HCT116 (cell line): ENCODE data around the gene MEF2D. TPM values are rescaled to one million over a fixed set of nuclear protein-coding genes. Genes with fewer than 3 reads are reported as not detected.
A peak's percentile ranks its signal among the peaks of the same experiment; 100 is the strongest.

Experiments used
- ATAC-seq: fragments of 200-7000 bp; cut with Tn5 transposase; 2 replicates; pipeline ENCODE4 v1.9.1; 2020; ENCODE audit warnings: mild to moderate bottlenecking, moderate library complexity
- BruUV-seq: library from RNA; stranded (reverse); fragments of 400-500 nt; replicated peaks from 2 replicates; lab custom pipeline; 2021; lab: Mats Ljungman, UMichigan
- CTCF ChIA-PET: fragments of 300-600 bp; sonication (Branson Sonifier 250); formaldehyde crosslinking; loops from one replicate; lab custom pipeline; 2021; ENCODE audit warnings: antibody characterized with exemption; lab: Charles Lee
- POLR2A ChIA-PET: fragments of 300-600, 350-600 bp; sonication (Branson Sonifier 250); formaldehyde crosslinking; loops from one replicate; lab custom pipeline; 2021; ENCODE audit warnings: antibody characterized with exemption; lab: Charles Lee
- RAD21 ChIA-PET, 2 experiments: fragments of 300-600 bp; sonication (Branson Sonifier 250); formaldehyde crosslinking; loops; one replicate each; lab custom pipeline; 2023; ENCODE audit warnings: low total read pairs in 2 of 2; ENCODE audit not compliant: uncharacterized antibody in 2 of 2, unreplicated experiment in 2 of 2, low non-redundant PET in 1 of 2; lab: Charles Lee
- DNase-seq: peaks from one replicate; pipeline ENCODE4 v3.0.0-alpha.2; 2010; ENCODE audit warnings: low read depth, low spot score
- H2AFZ ChIP-seq: fragments of 200-600 bp; shearing (Covaris generic), sonication (generic); 2 replicates; pipeline ENCODE4 v1.6.1; 2017; ENCODE audit warnings: low read depth, mixed run types, mixed read lengths, antibody characterized with exemption, low read length; ENCODE audit not compliant: poor library complexity, severe bottlenecking
- H3K27ac ChIP-seq: 2 replicates; pipeline ENCODE4 v1.5.1; 2012; ENCODE audit warnings: low read depth, low read length
- H3K27me3 ChIP-seq: fragments of 200-600 bp; sonication (generic); 2 replicates; pipeline ENCODE4 v1.6.1; 2016; ENCODE audit warnings: mixed run types, low read length, mixed read lengths; ENCODE audit not compliant: insufficient read depth
- H3K36me3 ChIP-seq, 2 experiments: fragments of 200-500 bp in 1 of 2; fragments of 200-600 bp in 1 of 2; sonication (Bioruptor generic) in 1 of 2; sonication (generic) in 1 of 2; 2 replicates each; pipeline versions ENCODE4 v1.5.1 to v1.6.1; 2014 to 2016; ENCODE audit warnings: low read length in 2 of 2, inconsistent platforms in 1 of 2, mixed read lengths in 1 of 2, mixed run types in 1 of 2; ENCODE audit not compliant: insufficient read depth in 2 of 2, control insufficient read depth in 1 of 2
- H3K4me1 ChIP-seq, 2 experiments: fragments of 200-600 bp in 1 of 2; sonication (generic) in 1 of 2; 2 replicates each; pipeline versions ENCODE4 v1.5.1 to v1.6.1; 2012 to 2017; ENCODE audit warnings: low read length in 2 of 2, inconsistent platforms in 1 of 2, mild to moderate bottlenecking in 1 of 2, mixed read lengths in 1 of 2, mixed run types in 1 of 2, moderate library complexity in 1 of 2; ENCODE audit not compliant: insufficient read depth in 2 of 2, control insufficient read depth in 1 of 2
- H3K4me2 ChIP-seq: fragments of 200-600 bp; sonication (generic); 2 replicates; pipeline ENCODE4 v1.6.1; 2017; ENCODE audit warnings: mixed run types, low read length, mixed read lengths
- H3K4me3 ChIP-seq, 2 experiments: fragments of 200-600 bp in 1 of 2; sonication (generic) in 1 of 2; replicated peaks in 1 of 2; 2 replicates each; pipeline ENCODE4 v1.5.1; 2011 to 2016; ENCODE audit warnings: low read length in 2 of 2, control low read depth in 1 of 2, low read depth in 1 of 2, mild to moderate bottlenecking in 1 of 2, mixed read lengths in 1 of 2, mixed run types in 1 of 2
- H3K79me2 ChIP-seq: fragments of 200-600 bp; sonication (generic); 2 replicates; pipeline ENCODE4 v1.6.1; 2017; ENCODE audit warnings: mild to moderate bottlenecking, mixed run types, low read length, moderate library complexity, mixed read lengths; ENCODE audit not compliant: insufficient read depth
- H3K9ac ChIP-seq: fragments of 200-600 bp; sonication (generic); 2 replicates; pipeline ENCODE4 v1.6.1; 2016; ENCODE audit warnings: low read length, mixed read lengths
- H3K9me2 ChIP-seq: fragments of 200-600 bp; sonication (generic), shearing (Covaris generic); 2 replicates; pipeline ENCODE4 v1.6.1; 2017; ENCODE audit warnings: mixed run types, mild to moderate bottlenecking, moderate library complexity; ENCODE audit not compliant: insufficient read depth
- H3K9me3 ChIP-seq, 2 experiments: fragments of 200-500 bp in 1 of 2; fragments of 200-600 bp in 1 of 2; sonication (Bioruptor generic) in 1 of 2; sonication (generic) in 1 of 2; 2 replicates each; pipeline ENCODE4 v1.6.1; 2014 to 2017; ENCODE audit warnings: low read length in 2 of 2, mixed read lengths in 2 of 2, inconsistent platforms in 1 of 2, low read depth in 1 of 2, mild to moderate bottlenecking in 1 of 2, mixed run types in 1 of 2, moderate library complexity in 1 of 2; ENCODE audit not compliant: control insufficient read depth in 1 of 2, insufficient read depth in 1 of 2
- H4K20me1 ChIP-seq: fragments of 200-600 bp; sonication (generic), shearing (Covaris generic); 2 replicates; pipeline ENCODE4 v1.6.1; 2017; ENCODE audit warnings: mixed run types, mild to moderate bottlenecking, moderate library complexity; ENCODE audit not compliant: insufficient read depth
- CEBPB ChIP-seq: IDR thresholded peaks from 2 replicates; pipeline ENCODE4 v1.6.1; 2012; ENCODE audit warnings: low read depth
- CTCF ChIP-seq, 3 experiments: fragments of 200-600 bp in 1 of 3; sonication (generic) in 1 of 3; IDR thresholded peaks in 2 of 3; conservative IDR thresholded peaks in 1 of 3; 2 replicates each; pipeline ENCODE4 v1.5.1; 2012 to 2017; ENCODE audit warnings: low read depth in 2 of 3, low read length in 2 of 3, antibody characterized with exemption in 1 of 3, borderline replicate concordance in 1 of 3, control low read depth in 1 of 3, mild to moderate bottlenecking in 1 of 3, mixed read lengths in 1 of 3, mixed run types in 1 of 3, moderate library complexity in 1 of 3; ENCODE audit not compliant: insufficient read depth in 1 of 3
- EGR1 ChIP-seq: IDR thresholded peaks from 2 replicates; pipeline ENCODE4 v1.6.1; 2012; ENCODE audit warnings: low read depth
- ELF1 ChIP-seq: IDR thresholded peaks from 2 replicates; pipeline ENCODE4 v1.6.1; 2012; ENCODE audit warnings: low read depth, borderline replicate concordance
- EZH2phosphoT487 ChIP-seq: fragments of 200-600 bp; IDR thresholded peaks from 2 replicates; pipeline ENCODE4 v1.6.1; 2018; ENCODE audit warnings: antibody characterized with exemption, borderline replicate concordance
- FOSL1 ChIP-seq: IDR thresholded peaks from 2 replicates; pipeline ENCODE4 v1.6.1; 2012; ENCODE audit warnings: low read depth
- MAX ChIP-seq: IDR thresholded peaks from 2 replicates; pipeline ENCODE4 v1.6.1; 2012
- POLR2AphosphoS5 ChIP-seq: IDR thresholded peaks from 2 replicates; pipeline ENCODE4 v1.6.1; 2011; ENCODE audit warnings: mild to moderate bottlenecking, low read depth, low read length, moderate library complexity
- RAD21 ChIP-seq: IDR thresholded peaks from 2 replicates; pipeline ENCODE4 v1.6.1; 2012; ENCODE audit warnings: low read depth, mild to moderate bottlenecking
- SIN3A ChIP-seq: IDR thresholded peaks from 2 replicates; pipeline ENCODE4 v1.6.1; 2012; ENCODE audit warnings: low read depth
- TCF7L2 ChIP-seq: IDR thresholded peaks from 2 replicates; pipeline ENCODE4 v1.7.0; 2011; ENCODE audit warnings: borderline replicate concordance, inconsistent platforms; ENCODE audit not compliant: insufficient read depth, insufficient read length; ENCODE audit errors: extremely low read depth
- ZBTB33 ChIP-seq: IDR thresholded peaks from 2 replicates; pipeline ENCODE4 v1.6.1; 2011; ENCODE audit warnings: mild to moderate bottlenecking, low read length, moderate library complexity; ENCODE audit not compliant: insufficient replicate concordance; ENCODE audit errors: extremely low read depth
- intact Hi-C: fragments of 100-400 bp; cut with micrococcal nuclease; formaldehyde crosslinking; loops from 2 replicates; pipeline ENCODE4 v1.10.0; 2022
- total RNA-seq: library from RNA; stranded (reverse); gene quantifications from one replicate; pipeline ENCODE4 v1.2.1, GENCODE V29; 2021; ENCODE audit not compliant: unreplicated experiment

MEF2D gene
- total RNA-seq, 1 experiment from 2014 or later, result 44.2 TPM

- Histone ChIP-seq H3K4me3 (no peak overlapping the region), H3K9ac (no peak overlapping the region), H3K4me2 (no peak overlapping the region), H3K9me3 (no peaks in the 10 kb centered on the region), H4K20me1 (no peaks in the 10 kb centered on the region), H3K79me2 (no peaks in the 10 kb centered on the region), H3K9me2 (no peaks in the 10 kb centered on the region), H3K36me3 (peaks cover 12 to 38% of the 10 kb centered on the region in 2 experiments; a peak in 3 of 4 replicates), H3K4me1 (no peaks in the 10 kb centered on the region; a peak in 1 of 4 replicates), H3K27ac (no peak overlapping the region), H2AFZ (no peak overlapping the region), H3K27me3 (no peaks in the 10 kb centered on the region)
- DNase-seq (no peak), ATAC-seq (no peak)
- intact Hi-C loops, result no loop called here
- TF ChIP-seq ZBTB33 (no peak), MAX (no peak), ELF1 (no peak), FOSL1 (no peak), SIN3A (no peak), EZH2phosphoT487 (no peak), CTCF (IDR thresholded peaks at IDR 0.05 in 2 of 3, conservative IDR thresholded peaks at IDR 0.05 in 1 of 3; ENCODE audit: borderline replicate concordance in 1 of 3, insufficient read depth in 1 of 3, low read depth in 2 of 3, low read length in 2 of 3) (no peak), POLR2AphosphoS5 (no peak), TCF7L2 (no peak), RAD21 (no peak), CEBPB (no peak), EGR1 (no peak)
- RAD21 ChIA-PET, result no interaction called here
- CTCF ChIA-PET, result no interaction called here
- POLR2A ChIA-PET, result interaction anchor here (0.7 kb wide), 1 partner anchor 16 kb away, joined by 3 read pairs; no protein-coding TSS in a partner anchor
- BruUV-seq, result TSS peak; percentile 31
Observed at GRCh38 chr1:156525856-156526489, 25.4 kb upstream of the MEF2D start.
